Gastrocnemius medialis (tissue), 4 donors: ENCODE measurements around the gene DNTTIP2.

Source experiments
- CTCF ChIP-seq, 5 experiments: fragments of 450-650 bp in 3 of 5; fragments of 200-600 bp in 2 of 5; sonication (generic) in 2 of 5; IDR thresholded peaks in 4 of 5; conservative IDR thresholded peaks in 1 of 5; 1 replicate in 4 of 5; 2 replicates in 1 of 5; pipeline ENCODE4 v1.5.1; 2016 to 2019; ENCODE audit warnings: antibody characterized with exemption in 5 of 5, mild to moderate bottlenecking in 3 of 5, moderate library complexity in 3 of 5
- POLR2A ChIP-seq, 2 donors: fragments of 450-650 bp; IDR thresholded peaks; one replicate each; pipeline ENCODE4 v1.6.1; 2017; ENCODE audit warnings: antibody characterized with exemption in 2 of 2, mild to moderate bottlenecking in 2 of 2, moderate library complexity in 2 of 2

- TF ChIP-seq CTCF (IDR thresholded peaks at IDR 0.05 in 4 of 5, conservative IDR thresholded peaks at IDR 0.05 in 1 of 5) (no peak), POLR2A (IDR thresholded peaks at IDR 0.05) (no peak)
These were observed 51.9 kb downstream of the DNTTIP2 start for GRCh38 chr1:93827128-93827527.
